Mononuclear cell (primary cell): ENCODE data around the gene ABAT. TPM values are rescaled to one million over a fixed set of nuclear protein-coding genes. Genes with fewer than 3 reads are reported as not detected.

ENCODE experiments used
- H3K27me3 ChIP-seq: 2 replicates; pipeline ENCODE4 v1.6.0; 2011; ENCODE audit warnings: low read length, control low read depth; ENCODE audit not compliant: insufficient read depth
- H3K4me1 ChIP-seq: 2 replicates; pipeline ENCODE4 v1.5.1; 2011; ENCODE audit warnings: mild to moderate bottlenecking, low read length, control low read depth; ENCODE audit not compliant: insufficient read depth
- H3K4me3 ChIP-seq: 2 replicates; pipeline ENCODE4 v1.5.1; 2011; ENCODE audit warnings: mild to moderate bottlenecking, low read length, moderate library complexity
- H3K9me3 ChIP-seq: 2 replicates; pipeline ENCODE4 v1.5.1; 2011; ENCODE audit warnings: low read depth, mild to moderate bottlenecking, control low read depth, low read length
- total RNA-seq: library from RNA; depleted of rRNA; stranded (reverse); fragments of >200 nt; gene quantifications from one replicate; pipeline ENCODE4 v1.2.3, GENCODE V29; 2012

Gene ABAT
- total RNA-seq, 1 donor, result 2.5 TPM

GRCh38 chr16:8714807-8715206 lies 40.4 kb downstream of the ABAT start:
- Histone ChIP-seq H3K4me1 (no peaks in the 10 kb centered on the region), H3K4me3 (no peak overlapping the region), H3K27me3 (no peaks in the 10 kb centered on the region), H3K9me3 (no peaks in the 10 kb centered on the region)

GRCh38 chr16:8716052-8716451 lies 41.6 kb downstream of the ABAT start:
- Histone ChIP-seq H3K27me3 (no peaks in the 10 kb centered on the region), H3K4me3 (no peak overlapping the region), H3K9me3 (no peaks in the 10 kb centered on the region), H3K4me1 (no peaks in the 10 kb centered on the region)

- Histone ChIP-seq H3K9me3 (no peaks in the 10 kb centered on the region), H3K4me1 (no peaks in the 10 kb centered on the region), H3K4me3 (no peak overlapping the region)
Measured at GRCh38 chr16:8716592-8716991, 42.2 kb downstream of the ABAT start.

GRCh38 chr16:8717469-8717868 lies 43.1 kb downstream of the ABAT start:
- Histone ChIP-seq H3K4me3 (no peak overlapping the region), H3K27me3 (no peaks in the 10 kb centered on the region), H3K9me3 (no peaks in the 10 kb centered on the region), H3K4me1 (no peaks in the 10 kb centered on the region)

More at GRCh38 chr16:8716592-8716991, 42.2 kb downstream of the ABAT start:
- no peaks in the 10 kb centered on the region for H3K27me3 ChIP-seq

- H3K27me3 ChIP-seq, result no peaks in the 10 kb centered on the region
- H3K4me3 ChIP-seq, result no peak overlapping the region
- H3K9me3 ChIP-seq, result no peaks in the 10 kb centered on the region
- H3K4me1 ChIP-seq, result no peaks in the 10 kb centered on the region
Measured at GRCh38 chr16:8717892-8718415, 43.5 kb downstream of the ABAT start.

- H3K4me3 ChIP-seq, result no peak overlapping the region
- no peaks in the 10 kb centered on the region for H3K4me1 ChIP-seq
- H3K27me3 ChIP-seq, result no peaks in the 10 kb centered on the region
- no peaks in the 10 kb centered on the region for H3K9me3 ChIP-seq
Measured at GRCh38 chr16:8718851-8719680, 44.6 kb downstream of the ABAT start.

- no peaks in the 10 kb centered on the region for H3K27me3 ChIP-seq
- H3K4me3 ChIP-seq, result no peak overlapping the region
- no peaks in the 10 kb centered on the region for H3K9me3 ChIP-seq
Measured at GRCh38 chr16:8720080-8720966, 45.9 kb downstream of the ABAT start.

GRCh38 chr16:8720967-8721308 lies 46.5 kb downstream of the ABAT start:
- H3K4me1 ChIP-seq, result peaks cover 13% of the 10 kb centered on the region
- H3K9me3 ChIP-seq, result no peaks in the 10 kb centered on the region
- H3K27me3 ChIP-seq, result no peaks in the 10 kb centered on the region
- no peak overlapping the region for H3K4me3 ChIP-seq

More at GRCh38 chr16:8720080-8720966, 45.9 kb downstream of the ABAT start:
- H3K4me1 ChIP-seq, result peaks cover 7% of the 10 kb centered on the region

- Histone ChIP-seq H3K4me3 (no peak overlapping the region), H3K4me1 (peaks cover 16% of the 10 kb centered on the region), H3K27me3 (no peaks in the 10 kb centered on the region), H3K9me3 (no peaks in the 10 kb centered on the region)
Measured at GRCh38 chr16:8721336-8722024, 47.1 kb downstream of the ABAT start.

- Histone ChIP-seq H3K4me3 (no peak overlapping the region), H3K9me3 (no peaks in the 10 kb centered on the region), H3K27me3 (no peaks in the 10 kb centered on the region), H3K4me1 (peaks cover 16% of the 10 kb centered on the region)
Measured at GRCh38 chr16:8722025-8722348, 47.6 kb downstream of the ABAT start.

- Histone ChIP-seq H3K4me1 (peaks cover 35% of the 10 kb centered on the region), H3K9me3 (no peaks in the 10 kb centered on the region), H3K4me3 (no peak overlapping the region), H3K27me3 (no peaks in the 10 kb centered on the region)
Measured at GRCh38 chr16:8725513-8726178, 51.2 kb downstream of the ABAT start.

GRCh38 chr16:8727131-8727806 lies 52.9 kb downstream of the ABAT start:
- Histone ChIP-seq H3K9me3 (no peaks in the 10 kb centered on the region), H3K4me1 (peaks cover 48% of the 10 kb centered on the region)

GRCh38 chr16:8727857-8728618 lies 53.6 kb downstream of the ABAT start:
- Histone ChIP-seq H3K4me1 (peaks cover 48% of the 10 kb centered on the region), H3K27me3 (no peaks in the 10 kb centered on the region), H3K9me3 (no peaks in the 10 kb centered on the region), H3K4me3 (no peak overlapping the region)

More at GRCh38 chr16:8727131-8727806, 52.9 kb downstream of the ABAT start:
- no peaks in the 10 kb centered on the region for H3K27me3 ChIP-seq
- H3K4me3 ChIP-seq, result no peak overlapping the region
